Endothelial cell of umbilical vein (primary cell): ENCODE results near the gene ARMC8.

ENCODE experiments used
- POLR2A ChIP-seq: IDR thresholded peaks from 2 replicates; pipeline ENCODE4 v1.6.1; 2012; ENCODE audit warnings: low read depth, mild to moderate bottlenecking, control low read depth, low read length
- POLR2AphosphoS5 ChIP-seq: IDR thresholded peaks from 2 replicates; pipeline ENCODE4 v1.6.1; 2012; ENCODE audit warnings: low read depth, mild to moderate bottlenecking, control low read depth, low read length, moderate library complexity; ENCODE audit not compliant: insufficient read depth
- TF ChIP-seq, protein P1 (sequence below), 2 donors: IDR thresholded peaks; 1 replicate in 1 of 2; 2 replicates in 1 of 2; pipeline ENCODE4 v1.5.1; 2011; ENCODE audit warnings: low read length in 2 of 2, mild to moderate bottlenecking in 2 of 2, moderate library complexity in 2 of 2, control low read depth in 1 of 2, inconsistent platforms in 1 of 2, low read depth in 1 of 2; ENCODE audit not compliant: insufficient read depth in 1 of 2; ENCODE audit errors: extremely low read depth in 1 of 2
- TF ChIP-seq, protein P2 (sequence below): IDR thresholded peaks from 2 replicates; pipeline ENCODE4 v1.6.1; 2011; ENCODE audit not compliant: insufficient read depth, insufficient read length

DNA sequence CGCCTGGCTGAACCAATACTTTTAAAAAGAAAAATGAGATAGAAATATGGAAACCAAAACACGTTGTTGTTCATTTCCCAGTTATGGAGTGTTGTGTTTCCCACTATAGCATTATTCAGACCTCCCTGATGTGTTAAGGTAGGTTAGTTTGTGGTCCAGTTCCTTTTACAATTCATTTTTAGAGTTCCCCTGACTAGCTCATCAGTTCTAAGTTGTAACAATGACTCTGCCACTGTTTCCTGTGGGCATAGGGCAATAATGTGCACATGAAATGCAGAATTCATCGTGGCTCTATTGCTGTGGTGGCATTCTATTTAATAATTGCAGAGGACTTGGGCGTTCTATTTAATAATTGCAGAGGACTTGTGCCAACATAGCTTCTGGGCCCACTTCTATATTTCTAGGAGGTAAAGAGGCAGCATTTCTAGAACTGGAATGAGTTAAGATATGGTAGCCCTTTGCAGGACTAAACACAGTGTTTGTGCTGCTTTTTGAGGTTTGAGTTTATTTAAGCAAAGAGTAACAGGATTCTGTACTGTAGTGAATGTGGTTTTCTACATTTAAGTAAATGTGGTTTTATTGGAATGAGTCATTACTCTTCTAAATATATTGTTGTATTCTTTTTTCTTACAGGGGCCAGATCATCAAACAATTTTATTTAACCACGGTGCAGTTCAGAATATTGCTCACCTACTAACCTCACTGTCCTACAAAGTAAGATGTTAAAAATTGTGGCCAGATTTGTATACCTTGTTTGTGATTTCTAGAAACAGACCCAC, 47.5 kb downstream of the ARMC8 start:
- TF ChIP-seq, protein P1, sequence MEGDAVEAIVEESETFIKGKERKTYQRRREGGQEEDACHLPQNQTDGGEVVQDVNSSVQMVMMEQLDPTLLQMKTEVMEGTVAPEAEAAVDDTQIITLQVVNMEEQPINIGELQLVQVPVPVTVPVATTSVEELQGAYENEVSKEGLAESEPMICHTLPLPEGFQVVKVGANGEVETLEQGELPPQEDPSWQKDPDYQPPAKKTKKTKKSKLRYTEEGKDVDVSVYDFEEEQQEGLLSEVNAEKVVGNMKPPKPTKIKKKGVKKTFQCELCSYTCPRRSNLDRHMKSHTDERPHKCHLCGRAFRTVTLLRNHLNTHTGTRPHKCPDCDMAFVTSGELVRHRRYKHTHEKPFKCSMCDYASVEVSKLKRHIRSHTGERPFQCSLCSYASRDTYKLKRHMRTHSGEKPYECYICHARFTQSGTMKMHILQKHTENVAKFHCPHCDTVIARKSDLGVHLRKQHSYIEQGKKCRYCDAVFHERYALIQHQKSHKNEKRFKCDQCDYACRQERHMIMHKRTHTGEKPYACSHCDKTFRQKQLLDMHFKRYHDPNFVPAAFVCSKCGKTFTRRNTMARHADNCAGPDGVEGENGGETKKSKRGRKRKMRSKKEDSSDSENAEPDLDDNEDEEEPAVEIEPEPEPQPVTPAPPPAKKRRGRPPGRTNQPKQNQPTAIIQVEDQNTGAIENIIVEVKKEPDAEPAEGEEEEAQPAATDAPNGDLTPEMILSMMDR (IDR thresholded peaks at IDR 0.05; ENCODE audit: extremely low read depth in 1 of 2, insufficient read depth in 1 of 2, low read depth in 1 of 2, low read length in 2 of 2) = no peak
- TF ChIP-seq POLR2A (no peak), POLR2AphosphoS5 (no peak)
- TF ChIP-seq, protein P2, sequence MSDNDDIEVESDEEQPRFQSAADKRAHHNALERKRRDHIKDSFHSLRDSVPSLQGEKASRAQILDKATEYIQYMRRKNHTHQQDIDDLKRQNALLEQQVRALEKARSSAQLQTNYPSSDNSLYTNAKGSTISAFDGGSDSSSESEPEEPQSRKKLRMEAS = no peak
